HL-60 (cell line): ENCODE results near the gene GPR89B.

Experiments
- DNase-seq, 2 experiments: peaks; one replicate each; pipeline ENCODE4 v3.0.0-alpha.2; 2010 to 2020; ENCODE audit warnings: low read depth in 1 of 2, low spot score in 1 of 2
- H3K27ac ChIP-seq: fragments of 250-450 bp; sonication (Bioruptor Pico); replicated peaks from 2 replicates; pipeline ENCODE4 v1.5.1; 2020; ENCODE audit warnings: mild to moderate bottlenecking, moderate library complexity
- H3K27me3 ChIP-seq: fragments of 250-450 bp; sonication (Bioruptor Pico); 2 replicates; pipeline ENCODE4 v1.5.1; 2021; ENCODE audit warnings: mild to moderate bottlenecking, moderate library complexity; ENCODE audit not compliant: insufficient read depth, poor library complexity, severe bottlenecking
- H3K4me3 ChIP-seq: replicated peaks from 2 replicates; pipeline ENCODE4 v1.5.1; 2011; ENCODE audit warnings: mild to moderate bottlenecking, control low read depth, low read length; ENCODE audit not compliant: insufficient read depth
- CTCF ChIP-seq: IDR thresholded peaks from one replicate; pipeline ENCODE4 v1.5.1; 2011; ENCODE audit warnings: low read length, control low read depth, inconsistent platforms; ENCODE audit not compliant: insufficient read depth
- GABPA ChIP-seq: IDR thresholded peaks from 2 replicates; pipeline ENCODE4 v1.6.1; 2012; ENCODE audit warnings: low read depth
- POLR2AphosphoS5 ChIP-seq: IDR thresholded peaks from 2 replicates; pipeline ENCODE4 v1.6.1; 2012; ENCODE audit warnings: low read depth
- REST ChIP-seq: IDR thresholded peaks from 2 replicates; pipeline ENCODE4 v1.6.1; 2012; ENCODE audit warnings: low read depth; ENCODE audit not compliant: insufficient replicate concordance
- SPI1 ChIP-seq: IDR thresholded peaks from 2 replicates; pipeline ENCODE4 v1.6.1; 2012; ENCODE audit warnings: low read depth, mild to moderate bottlenecking, borderline replicate concordance

GPR89B gene

GRCh38 chr1:147895123-147895522 lies 33.1 kb upstream of the GPR89B start:
- H3K27me3 ChIP-seq = no peaks in the 10 kb centered on the region
- DNase-seq = no peak
- TF ChIP-seq CTCF = no peak
- no peak for TF ChIP-seq POLR2AphosphoS5
- TF ChIP-seq SPI1 = no peak
- no peak for TF ChIP-seq GABPA
- H3K4me3 ChIP-seq = no peak overlapping the region
- H3K27ac ChIP-seq = no peak overlapping the region

GRCh38 chr1:147897029-147897752 lies 31.0 kb upstream of the GPR89B start:
- H3K4me3 ChIP-seq = no peak overlapping the region
- no peak for DNase-seq
- TF ChIP-seq CTCF (no peak), SPI1 (no peak), REST (no peak), GABPA (no peak), POLR2AphosphoS5 (no peak)
- H3K27ac ChIP-seq = no peak overlapping the region
- peaks cover 3% of the 10 kb centered on the region for H3K27me3 ChIP-seq

DNA sequence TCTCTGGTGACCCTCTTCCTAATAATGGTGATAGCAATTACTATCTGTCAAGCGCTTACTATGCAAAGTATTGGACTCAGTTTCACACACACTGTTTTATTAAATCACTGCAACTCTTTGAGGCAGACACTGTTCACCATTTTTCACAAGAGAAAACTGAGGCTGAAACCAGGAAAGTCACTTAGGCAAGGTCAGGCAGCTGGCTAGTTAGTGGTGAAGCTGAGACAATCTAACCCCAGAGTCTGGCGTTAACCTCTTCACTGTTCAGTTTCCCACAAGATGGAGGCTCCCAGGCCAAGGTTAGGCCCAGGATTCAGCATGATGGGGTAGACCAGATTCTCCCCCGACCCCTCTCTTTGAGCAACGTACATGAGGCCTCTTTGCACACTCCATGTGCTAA lies 30.4 kb upstream of the GPR89B start:
- no peak for DNase-seq
- Histone ChIP-seq H3K27me3 (peaks cover 3% of the 10 kb centered on the region), H3K27ac (no peak overlapping the region), H3K4me3 (no peak overlapping the region)
- TF ChIP-seq REST (no peak), GABPA (no peak), SPI1 (no peak), CTCF (no peak), POLR2AphosphoS5 (no peak)
